GM18517 (cell line): ENCODE measurements around the gene MARS2.
A peak's percentile ranks its signal among the peaks of the same experiment; 100 is the strongest.
"Not testable (repeated sequence)": the region's sequence is repeated elsewhere in the genome, so short reads cannot be mapped to it uniquely, and the experiment has no call there.

Experiments used
- ATAC-seq: cut with Tn5 transposase; IDR thresholded peaks from one replicate; pipeline ENCODE4 v1.9.1; 2021; ENCODE audit warnings: mild to moderate bottlenecking, moderate library complexity; ENCODE audit not compliant: unreplicated experiment

Gene MARS2

DNA sequence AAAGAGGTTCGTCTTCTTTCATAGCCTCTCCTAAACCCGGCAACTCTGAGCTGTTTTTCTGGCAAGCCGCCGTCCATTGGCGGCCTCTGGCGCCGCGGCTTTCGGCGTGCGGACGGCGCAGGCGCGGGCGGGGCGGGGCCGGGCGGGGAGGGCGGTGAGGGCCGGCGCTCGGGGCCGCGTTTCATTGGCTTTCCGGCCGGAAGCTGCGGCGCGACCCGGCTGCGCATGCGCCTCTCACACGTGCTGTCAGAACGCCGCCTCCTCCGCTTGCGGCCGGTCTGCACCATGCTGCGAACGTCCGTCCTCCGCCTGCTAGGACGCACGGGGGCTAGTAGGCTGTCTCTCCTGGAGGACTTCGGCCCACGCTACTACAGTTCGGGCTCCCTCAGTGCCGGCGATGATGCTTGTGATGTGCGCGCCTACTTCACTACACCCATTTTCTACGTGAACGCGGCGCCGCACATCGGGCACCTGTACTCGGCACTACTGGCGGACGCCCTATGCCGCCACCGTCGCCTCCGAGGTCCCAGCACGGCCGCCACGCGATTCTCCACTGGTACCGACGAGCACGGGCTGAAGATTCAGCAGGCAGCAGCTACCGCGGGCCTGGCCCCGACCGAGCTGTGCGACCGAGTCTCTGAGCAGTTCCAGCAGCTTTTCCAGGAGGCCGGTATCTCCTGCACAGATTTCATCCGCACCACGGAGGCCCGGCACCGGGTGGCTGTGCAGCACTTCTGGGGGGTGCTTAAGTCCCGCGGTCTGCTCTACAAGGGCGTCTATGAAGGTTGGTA is at the start of gene MARS2:
MARS2 (plus strand) TSS at position 249 of the 791 bp plus-strand sequence; CDS start at position 286, 37 bp downstream.
- ATAC-seq: peak; percentile 79

DNA sequence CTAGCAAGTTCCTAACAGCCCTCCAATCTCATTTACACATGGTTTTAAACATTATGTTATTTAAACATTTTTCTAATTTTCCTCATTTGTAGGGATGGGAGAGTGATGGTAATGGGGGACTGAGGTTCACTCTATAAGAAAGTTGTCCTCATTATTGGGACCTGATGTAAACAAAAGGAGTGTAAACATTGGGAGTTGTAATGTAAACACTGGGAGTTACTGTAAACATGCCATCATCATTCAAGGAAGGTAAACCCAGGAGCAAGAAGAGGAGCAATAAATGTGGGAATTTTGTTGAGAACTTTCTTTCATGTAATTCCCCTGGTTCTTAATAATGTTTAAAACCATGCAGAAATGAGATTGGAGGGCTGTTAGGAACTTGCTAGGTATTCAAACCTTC is 47.6 kb upstream of the MARS2 start:
- ATAC-seq: no peak

DNA sequence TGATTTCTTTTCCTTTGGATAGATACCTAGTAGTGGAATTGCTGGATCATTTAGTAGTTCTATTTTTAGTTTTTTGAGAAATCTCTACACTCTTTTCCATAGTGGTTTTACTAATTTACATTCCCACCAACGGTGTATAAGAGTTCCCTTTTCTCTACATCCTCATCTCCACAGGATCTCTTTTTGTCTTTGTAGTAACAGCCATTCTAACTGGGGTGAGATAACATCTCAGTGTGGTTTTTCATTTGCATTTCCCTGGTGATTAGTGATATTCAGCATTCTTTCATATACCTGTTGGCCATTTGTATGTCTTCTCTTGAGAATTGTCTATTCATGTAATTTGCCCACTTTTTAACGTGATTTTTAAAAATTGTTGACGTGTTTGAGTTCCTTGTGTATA is 43.5 kb upstream of the MARS2 start:
- ATAC-seq: no peak

DNA sequence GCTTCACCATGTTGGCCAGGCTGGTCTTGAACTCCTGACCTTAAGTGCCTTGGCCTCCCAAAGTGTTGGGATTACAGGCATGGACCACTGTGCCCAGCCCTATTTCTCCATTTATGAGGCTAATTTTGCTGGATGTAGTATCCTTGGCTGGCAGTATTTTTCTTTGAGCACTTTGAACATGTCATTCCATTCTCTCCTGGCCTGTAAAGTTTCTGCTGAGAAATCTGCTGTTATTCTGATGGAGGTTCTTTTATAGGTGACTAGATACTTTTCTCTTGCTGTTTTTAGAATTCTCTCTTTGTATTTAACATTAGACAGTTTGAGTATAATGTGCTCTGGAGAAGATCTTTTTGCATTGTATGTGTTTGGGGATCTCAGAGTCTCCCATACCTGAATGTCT is 38.9 kb upstream of the MARS2 start:
- no peak for ATAC-seq

DNA sequence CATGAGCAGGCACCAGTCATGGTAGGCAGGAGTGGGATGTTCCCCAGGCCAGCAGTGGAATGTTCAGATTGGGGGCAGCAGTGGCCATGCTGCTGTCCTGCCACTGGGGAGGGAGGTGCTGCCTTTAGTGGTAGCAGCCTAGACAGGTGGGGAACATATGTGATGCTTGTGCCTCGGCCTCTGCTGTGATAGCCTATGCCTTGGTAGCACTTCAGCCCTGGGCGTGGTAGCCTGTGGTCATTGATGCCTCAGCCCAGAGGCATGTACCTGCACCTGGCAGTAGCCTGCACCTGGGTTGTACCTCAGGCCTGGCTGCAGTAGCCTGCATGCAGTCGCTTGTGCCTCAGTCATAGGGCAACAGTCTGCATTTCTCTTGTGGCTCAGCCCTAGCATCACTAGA is 36.9 kb upstream of the MARS2 start:
- no peak for ATAC-seq

DNA sequence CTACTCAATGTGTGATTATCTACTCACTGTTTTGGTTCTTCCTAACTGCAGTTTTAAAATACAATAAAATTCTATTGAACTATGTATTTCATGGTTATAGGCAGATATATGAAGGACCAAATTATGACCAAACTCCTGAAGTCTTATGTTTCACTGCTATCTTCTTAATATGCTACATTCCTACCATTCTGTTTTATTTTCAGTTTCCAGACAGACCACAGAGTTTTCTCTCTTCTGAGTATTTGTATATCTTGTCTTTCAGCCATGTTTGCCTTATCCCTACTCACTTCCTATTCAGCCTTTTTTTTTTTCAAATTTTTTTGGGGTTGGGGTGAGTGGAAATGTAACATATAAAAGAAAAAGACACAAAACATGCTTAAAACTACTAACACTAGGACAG is 36.1 kb upstream of the MARS2 start:
- no peak for ATAC-seq

DNA sequence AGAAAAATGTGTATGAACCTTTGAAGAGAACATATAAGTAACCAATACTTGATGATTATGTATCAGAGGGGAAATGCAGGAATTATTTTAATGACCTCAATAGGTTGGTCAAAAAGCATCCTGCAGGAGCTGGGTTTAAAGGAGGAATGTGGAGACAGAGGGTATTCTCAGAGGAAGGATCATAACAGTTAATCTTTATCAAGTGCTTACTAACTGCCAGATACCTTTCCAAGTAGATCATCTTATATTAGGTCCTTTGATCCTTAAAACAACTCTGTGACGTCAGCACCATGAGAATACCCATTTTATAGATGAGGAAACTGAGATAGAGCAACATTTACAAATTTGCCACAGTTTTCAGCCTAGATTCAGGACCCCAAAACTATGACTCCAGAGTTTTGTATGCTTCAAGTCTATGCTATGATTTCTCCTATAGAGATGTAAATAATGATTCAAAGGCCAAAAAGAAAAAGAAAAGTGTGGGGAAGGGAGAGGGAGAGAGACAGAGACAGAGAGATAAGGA is 32.7 kb upstream of the MARS2 start:
- ATAC-seq: no peak

DNA sequence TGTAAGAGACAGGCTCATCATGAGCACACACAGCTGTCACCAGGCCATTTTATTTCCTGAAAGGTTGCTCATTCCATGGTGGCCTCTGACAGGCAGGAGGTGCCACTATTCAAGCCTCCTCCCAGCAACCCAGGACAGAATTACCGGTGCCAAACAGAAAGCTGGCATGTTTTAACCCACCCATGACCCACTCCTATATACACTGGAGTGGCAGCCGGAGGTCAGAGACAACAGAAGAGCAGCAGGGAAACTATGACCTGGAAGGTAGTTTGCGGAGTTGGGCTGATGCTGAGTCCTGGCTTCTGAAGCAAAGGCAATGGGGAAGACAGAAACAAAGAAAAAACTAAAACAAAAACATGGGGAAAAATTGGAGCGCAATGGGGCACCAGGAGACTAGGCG is 32.1 kb upstream of the MARS2 start:
- no peak for ATAC-seq

DNA sequence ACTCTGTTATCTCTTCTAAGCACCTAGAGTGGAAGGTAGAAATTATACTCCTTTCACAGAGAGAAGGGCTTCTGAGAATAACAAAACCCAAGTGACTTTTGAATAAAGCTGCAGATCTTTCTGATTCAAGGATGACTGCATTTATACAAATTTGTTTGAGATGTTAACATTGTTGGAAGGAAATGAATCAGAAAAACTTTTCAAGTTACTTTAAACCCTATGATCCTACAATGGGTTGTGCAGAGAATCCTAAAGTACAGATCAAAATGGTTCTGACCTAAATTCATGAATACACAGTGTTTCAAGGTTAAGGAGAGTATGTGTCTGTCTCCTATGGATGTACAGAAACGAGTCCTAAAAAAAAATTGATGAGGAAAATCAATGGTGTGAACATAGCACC is 31.6 kb upstream of the MARS2 start:
- no peak for ATAC-seq

DNA sequence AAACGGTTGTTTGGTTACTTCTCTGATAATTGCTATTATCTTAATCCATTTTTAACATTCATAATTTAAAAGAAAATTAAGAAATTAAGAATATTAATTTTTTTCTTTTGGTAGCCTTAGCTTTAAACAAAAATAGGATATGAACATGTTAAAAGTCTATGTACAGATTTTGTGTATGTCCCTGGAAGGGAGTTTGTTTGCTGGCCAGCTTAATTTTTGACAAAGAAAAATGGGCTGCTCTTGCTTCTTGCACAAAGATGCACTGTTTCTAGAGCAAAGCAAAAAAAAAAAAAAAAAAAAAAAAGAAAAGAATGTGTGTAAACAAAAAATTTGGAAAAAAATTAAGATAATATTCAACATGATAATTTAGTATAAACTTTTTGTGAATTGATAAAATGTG is 31.1 kb upstream of the MARS2 start:
- ATAC-seq: no peak

DNA sequence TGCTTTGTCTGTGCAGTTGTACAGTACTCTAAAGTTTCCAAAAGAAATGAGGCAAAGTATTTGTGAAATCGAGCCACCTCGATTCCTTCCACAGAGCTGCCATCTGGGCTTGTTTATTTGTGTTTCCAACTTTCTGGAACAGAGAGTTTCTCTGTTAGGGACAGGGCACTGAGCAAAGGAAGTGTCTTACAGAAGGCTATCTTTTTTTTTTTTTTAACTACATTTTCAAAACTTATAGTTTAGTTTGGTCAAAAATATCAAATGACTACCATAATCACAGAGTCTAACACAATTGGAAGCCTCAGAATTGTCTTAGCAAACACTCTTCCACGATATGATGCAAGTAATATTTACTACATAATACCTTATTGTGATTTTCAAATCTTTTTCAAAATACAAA is 30.6 kb upstream of the MARS2 start:
- no peak for ATAC-seq

DNA sequence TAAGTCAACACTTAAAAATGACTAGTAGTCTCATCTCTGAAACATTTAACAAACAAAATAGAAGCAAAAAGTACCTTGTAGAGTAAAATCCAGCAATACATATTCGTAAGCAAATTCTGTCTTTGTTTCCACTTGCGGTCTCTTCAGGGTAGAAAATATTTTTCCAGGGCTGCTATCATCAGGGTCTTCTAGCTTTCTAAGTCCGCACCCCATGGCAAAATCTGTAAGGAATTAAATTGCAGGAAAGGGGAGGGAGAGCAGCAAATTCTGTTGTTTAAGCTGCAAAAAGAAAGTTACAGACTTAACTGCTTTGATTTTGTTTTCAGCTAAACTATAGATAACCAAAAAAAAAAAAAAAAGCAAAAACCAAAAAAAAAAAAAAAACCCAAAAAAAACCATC is 29.9 kb upstream of the MARS2 start, which contains the start of gene RFTN2:
RFTN2 (minus strand) TSS at position 342 of the 400 bp plus-strand sequence; CDS start at position 213, 129 bp downstream.
- ATAC-seq: no peak

DNA sequence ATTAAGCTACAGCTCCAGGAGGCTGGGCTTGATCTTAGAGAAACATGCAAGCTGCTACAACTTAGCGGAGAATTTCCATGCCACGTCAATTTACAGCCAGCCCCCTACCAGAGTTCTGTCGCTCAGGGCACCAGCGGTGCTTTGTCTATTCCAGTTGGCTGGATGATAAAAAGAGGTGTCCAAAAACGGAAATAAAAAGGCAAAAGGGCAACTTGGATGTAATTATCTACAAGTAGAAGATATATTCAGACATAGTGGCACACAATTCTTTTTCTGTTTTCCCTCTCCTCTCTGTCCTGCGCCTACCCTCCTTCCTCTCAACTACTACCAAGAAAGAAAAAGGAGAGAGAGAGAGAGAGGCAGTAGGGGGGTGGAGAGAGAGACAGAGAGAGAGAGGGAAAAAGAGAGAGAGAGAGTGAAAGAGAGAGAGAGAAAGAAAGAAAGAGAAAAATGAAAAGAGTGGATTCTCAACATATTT is 29.4 kb upstream of the MARS2 start:
- ATAC-seq: no peak

DNA sequence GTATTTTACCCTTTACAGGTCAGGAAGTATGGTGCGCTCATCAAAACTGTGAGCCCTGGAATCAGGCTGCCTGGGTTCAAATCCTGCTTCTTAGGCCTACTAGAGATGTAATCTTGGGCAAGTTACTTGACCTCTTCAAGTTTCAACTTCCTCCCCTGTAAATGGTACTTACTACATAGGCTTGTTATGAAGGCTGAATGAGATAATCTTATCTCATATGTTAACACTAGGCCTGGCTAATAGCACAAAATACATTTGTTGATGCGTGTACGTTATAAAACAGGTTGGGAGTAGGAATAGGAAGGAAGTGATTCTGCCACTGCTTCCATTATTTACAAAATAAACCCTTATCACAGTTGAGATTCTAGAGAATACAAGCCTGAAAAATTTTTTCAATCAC is 28.1 kb upstream of the MARS2 start:
- ATAC-seq: no peak

DNA sequence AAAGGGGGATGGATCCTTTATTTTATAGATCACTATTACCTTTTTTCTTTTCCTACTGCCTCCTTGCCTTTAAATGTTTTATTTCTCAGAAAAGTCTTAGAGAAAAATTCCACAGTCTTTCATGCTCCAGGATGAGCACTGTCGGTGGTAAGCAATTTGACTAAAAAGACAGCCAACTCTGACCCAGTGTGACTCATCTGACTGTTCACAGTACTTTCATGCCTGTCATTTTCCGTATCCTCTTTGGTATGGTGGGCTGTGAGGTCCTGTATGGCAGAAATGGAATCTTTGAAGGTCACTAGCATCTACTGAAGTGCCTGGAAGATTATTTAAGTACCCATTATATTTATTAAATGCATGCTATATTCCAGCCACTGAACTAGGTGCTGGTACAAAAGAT is 27.7 kb upstream of the MARS2 start:
- ATAC-seq: no peak

DNA sequence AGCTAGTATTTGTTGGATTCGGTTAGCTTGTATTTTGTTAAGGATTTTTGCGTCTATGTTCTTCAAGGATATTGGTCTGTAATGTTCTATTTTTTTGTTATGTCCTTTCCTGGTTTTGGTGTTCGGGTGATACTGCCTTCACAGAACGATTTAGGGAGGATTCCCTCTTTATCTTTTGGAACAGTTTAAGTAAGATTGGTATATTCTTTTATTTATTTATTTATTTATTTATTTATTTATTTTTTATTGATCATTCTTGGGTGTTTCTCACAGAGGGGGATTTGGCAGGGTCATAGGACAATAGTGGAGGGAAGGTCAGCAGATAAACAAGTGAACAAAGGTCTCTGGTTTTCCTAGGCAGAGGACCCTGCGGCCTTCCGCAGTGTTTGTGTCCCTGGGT is 10.0 kb upstream of the MARS2 start:
- ATAC-seq: not testable (repeated sequence)

DNA sequence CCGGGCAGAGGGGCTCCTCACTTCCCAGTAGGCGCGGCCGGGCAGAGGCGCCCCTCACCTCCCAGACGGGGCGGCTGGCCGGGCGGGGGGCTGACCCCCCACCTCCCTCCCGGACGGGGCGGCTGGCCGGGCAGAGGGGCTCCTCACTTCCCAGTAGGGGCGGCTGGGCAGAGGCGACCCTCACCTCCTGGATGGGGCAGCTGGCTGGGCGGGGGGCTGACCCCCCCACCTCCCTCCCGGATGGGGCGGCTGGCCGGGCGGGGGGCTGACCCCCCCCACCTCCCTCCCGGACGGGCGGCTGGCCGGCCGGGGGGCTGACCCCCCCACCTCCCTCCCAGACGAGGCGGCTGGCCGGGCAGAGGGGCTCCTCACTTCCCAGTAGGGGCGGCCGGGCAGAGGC is 9.2 kb upstream of the MARS2 start:
- not testable (repeated sequence) for ATAC-seq

DNA sequence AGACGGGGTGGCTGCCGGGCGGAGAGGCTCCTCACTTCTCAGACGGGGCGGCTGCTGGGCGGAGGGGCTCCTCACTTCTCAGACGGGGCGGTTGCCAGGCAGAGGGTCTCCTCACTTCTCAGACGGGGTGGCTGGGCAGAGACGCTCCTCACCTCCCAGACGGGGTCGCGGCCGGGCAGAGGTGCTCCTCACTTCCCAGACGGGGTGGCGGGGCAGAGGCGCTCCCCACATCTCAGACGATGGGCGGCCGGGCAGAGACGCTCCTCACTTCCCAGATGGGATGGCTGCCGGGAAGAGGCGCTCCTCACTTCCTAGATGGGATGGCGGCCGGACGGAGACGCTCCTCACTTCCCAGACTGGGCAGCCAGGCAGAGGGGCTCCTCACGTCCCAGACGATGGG is 8.6 kb upstream of the MARS2 start:
- not testable (repeated sequence) for ATAC-seq

DNA sequence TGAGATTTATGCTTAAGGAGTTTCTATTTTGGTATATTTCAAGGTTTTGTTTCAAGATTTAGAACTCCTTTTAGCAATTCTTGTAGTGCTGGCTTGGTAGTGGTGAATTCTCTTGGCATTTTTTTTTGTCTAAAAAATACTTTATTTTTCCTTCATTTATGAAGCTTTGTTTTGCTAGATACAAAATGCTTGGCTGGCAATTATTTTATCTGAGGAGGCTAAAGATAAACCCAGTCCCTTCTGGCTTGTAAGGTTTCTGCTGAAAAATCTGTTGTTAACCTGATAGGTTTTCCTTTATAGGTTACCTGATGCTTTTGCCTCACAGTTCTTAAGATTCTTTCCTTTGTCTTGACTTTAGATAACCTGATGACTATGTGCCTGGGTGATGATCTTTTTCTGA is 5.4 kb upstream of the MARS2 start:
- ATAC-seq: not testable (repeated sequence)

DNA sequence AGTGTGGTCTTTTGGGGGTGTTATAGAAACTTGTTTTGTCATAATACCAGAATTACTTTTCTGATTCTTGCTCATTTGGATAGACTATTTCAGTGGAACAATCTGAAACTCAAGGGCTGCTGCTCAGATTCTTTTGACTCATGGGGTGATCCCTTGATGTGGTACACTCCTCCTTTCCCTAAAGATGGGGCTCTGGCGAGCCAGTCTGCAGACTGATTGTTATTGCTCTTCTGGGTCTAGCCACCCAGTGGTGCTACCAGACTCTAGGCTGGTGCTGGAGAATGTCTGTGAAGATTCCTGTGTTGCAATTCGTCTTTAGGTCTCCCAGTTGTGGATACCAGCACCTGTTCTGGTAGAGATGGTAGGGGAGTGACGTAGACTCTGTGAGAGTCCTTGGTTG is 4.2 kb upstream of the MARS2 start:
- no peak for ATAC-seq

DNA sequence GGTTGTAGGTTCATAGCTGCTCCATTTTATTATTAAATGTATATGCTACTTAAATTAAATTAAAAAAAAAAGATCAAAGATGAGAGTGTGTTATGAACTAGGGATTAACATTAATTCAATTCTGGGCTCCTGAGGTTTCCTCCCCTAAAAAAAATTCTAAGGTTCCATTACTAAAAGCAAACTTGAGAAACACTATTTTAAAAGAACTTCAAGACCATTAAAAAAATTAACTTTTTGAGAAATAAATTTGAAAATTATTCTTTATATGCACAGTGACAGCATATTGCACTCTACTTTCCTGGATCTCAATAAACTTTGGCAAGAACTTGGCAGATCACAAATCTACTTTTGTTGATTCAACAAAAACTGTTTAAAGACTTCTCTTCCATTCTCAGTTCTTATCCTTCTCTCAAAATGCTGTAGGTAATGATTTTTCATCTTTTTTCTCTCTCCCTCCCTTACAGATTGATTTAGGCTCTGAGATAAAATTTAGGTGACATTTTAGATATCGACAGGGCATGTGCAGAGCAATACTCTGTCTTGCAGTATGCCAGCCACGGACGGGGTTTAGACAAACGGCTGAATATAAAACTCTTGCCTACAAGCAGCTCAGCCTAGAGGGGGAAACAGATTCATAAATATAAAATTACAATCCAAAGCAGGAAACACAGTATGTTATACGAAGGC is 592 bp upstream of the MARS2 start:
- peak; percentile 36 for ATAC-seq
